ENCODE measurements around the gene SMCR8.
"Not testable (repeated sequence)": the region's sequence is repeated elsewhere in the genome, so short reads cannot be mapped to it uniquely, and the experiment has no call there.

The SMCR8 gene

GRCh38 chr17:18363101-18364049, 48.3 kb downstream of the SMCR8 start, which contains the start of gene SHMT1:
Gene SHMT1 (minus strand): TSS chr17:18363550. CDS start chr17:18355981, 7,569 bp downstream.
- peak; percentile 96 for DNase-seq

DNA sequence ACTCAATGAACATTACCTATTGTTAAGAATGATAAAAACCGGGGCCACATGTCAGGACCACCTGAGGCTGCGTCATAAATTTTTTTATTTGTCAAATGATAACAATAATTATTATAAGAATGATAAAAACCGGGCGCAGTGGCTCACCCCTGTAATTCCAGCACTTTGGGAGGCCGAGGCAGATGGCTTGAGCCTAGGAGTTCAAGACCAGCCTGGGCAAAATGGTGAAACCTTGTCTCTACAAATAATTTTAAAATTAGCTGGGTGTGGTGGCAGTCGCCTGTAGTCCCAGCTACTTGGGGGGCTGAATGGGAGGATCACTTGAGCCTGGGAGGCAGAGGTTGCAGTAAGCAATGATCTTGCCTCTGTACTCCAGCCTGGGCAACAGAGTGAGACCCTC, 49.1 kb downstream of the SMCR8 start:
- DNase-seq, result no peak

DNA sequence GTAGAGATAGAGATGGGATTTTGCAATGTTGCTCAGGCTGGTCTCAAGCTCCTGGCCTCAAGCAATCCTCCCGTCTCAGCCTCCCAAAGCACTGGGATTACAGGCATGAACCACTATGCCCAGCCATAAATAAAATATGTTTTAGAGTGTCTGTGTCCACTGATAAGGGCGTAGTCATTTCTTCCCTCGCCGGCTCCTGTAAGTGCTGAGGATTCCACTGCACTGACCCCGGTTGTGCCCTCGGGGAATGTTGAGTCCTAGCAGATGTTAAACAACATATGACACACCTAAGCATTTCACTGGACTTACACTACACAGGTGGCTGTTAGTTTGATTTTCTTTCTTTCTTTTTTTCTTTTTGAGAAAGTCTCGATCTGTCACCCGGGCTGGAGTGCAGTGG, 53.9 kb downstream of the SMCR8 start:
- no peak for DNase-seq

GRCh38 chr17:18370761-18371160, 55.7 kb downstream of the SMCR8 start:
- no peak for DNase-seq

DNA sequence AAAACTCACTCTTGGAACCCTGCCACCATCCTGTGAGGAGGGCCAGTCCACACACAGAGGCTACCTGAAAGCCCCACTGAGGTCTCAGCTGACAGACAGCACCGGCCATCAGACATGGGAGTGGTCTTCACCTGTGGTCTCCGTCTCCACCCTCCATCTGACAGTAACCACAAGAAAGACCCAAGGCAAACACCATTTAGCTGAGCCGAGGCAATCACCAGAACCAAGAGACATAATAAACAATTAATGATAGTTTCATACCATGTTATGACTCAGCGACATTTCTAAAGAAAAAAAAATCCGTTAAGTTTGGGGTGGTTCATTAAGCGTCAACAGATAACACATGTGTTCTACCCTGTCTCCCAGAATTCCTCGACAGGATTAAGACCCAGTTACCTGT, 56.4 kb downstream of the SMCR8 start:
- DNase-seq, result no peak

- not testable (repeated sequence) for DNase-seq
These were observed 58.1 kb downstream of the SMCR8 start for GRCh38 chr17:18373181-18373580.

DNA sequence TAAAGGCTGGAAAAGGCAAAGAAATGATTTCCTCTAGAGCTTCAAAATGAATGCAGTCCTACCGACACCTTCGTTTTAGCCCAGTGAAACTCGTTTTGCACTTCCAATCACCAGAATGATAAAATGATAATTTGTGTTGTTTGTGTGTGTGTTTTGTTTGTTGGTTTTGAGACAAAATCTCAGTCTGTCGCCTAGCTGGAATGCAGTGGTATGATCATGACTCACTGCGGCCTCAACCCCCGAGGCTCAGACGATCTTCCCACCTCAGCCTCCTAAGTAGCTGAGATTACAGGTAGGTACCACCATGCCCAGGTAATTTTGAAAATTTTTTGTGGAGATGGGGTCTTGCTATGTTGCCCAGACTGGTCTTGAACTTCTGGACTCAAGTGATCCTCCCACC, 59.1 kb downstream of the SMCR8 start:
- DNase-seq, result no peak
